GM12878 (cell line): ENCODE data around the gene EEF1A2. TPM values are rescaled to one million over a fixed set of nuclear protein-coding genes. Genes with fewer than 3 reads are reported as not detected.

Experiments used
- ATAC-seq: fragments of 200-7000 bp; cut with Tn5 transposase; 3 replicates; pipeline ENCODE4 v1.9.1; 2020; ENCODE audit warnings: mild to moderate bottlenecking, moderate library complexity
- BruUV-seq: library from RNA; stranded (reverse); fragments of 400-500 nt; replicated peaks from 2 replicates; lab custom pipeline; 2021; lab: Mats Ljungman, UMichigan
- CTCF ChIA-PET: fragments of 300-600 bp; sonication (Branson Sonifier 250); formaldehyde crosslinking; extraction: SDS; loops from one replicate; lab custom pipeline; 2021; ENCODE audit warnings: inconsistent platforms; lab: Yijun Ruan, JAX
- POLR2A ChIA-PET: fragments of 350-600 bp; formaldehyde crosslinking; extraction: SDS; loops from one replicate; lab custom pipeline; 2021; ENCODE audit warnings: inconsistent platforms; lab: Charles Lee
- RAD21 ChIA-PET: fragments of 300-600 bp; sonication (Branson Sonifier 250); formaldehyde crosslinking; loops from one replicate; lab custom pipeline; 2023; ENCODE audit warnings: antibody characterized with exemption; ENCODE audit not compliant: unreplicated experiment; lab: Charles Lee
- SMC1A ChIA-PET: fragments of 300-600 bp; sonication (Branson Sonifier 250); formaldehyde crosslinking; loops from one replicate; lab custom pipeline; 2023; ENCODE audit not compliant: unreplicated experiment, uncharacterized antibody; lab: Charles Lee
- DNase-seq: peaks from one replicate; pipeline ENCODE4 v3.0.0-alpha.2; 2011; ENCODE audit warnings: low read depth, low spot score
- FAIRE-seq: peaks from 3 replicates; lab custom pipeline; 2011; peaks lifted over from hg19 to GRCh38; lab: Jason Lieb, UNC
- H2AFZ ChIP-seq: 2 replicates; pipeline ENCODE4 v1.6.0; 2011; ENCODE audit warnings: low read depth, low read length, control low read depth; ENCODE audit not compliant: control insufficient read depth
- H3K27ac ChIP-seq: 2 replicates; pipeline ENCODE4 v1.5.1; 2011; ENCODE audit warnings: control low read depth; ENCODE audit not compliant: control insufficient read depth, insufficient read depth
- H3K27me3 ChIP-seq, 2 experiments: replicated peaks in 1 of 2; 2 replicates each; pipeline versions ENCODE4 v1.6.0 to v1.6.1; 2011; ENCODE audit warnings: low read length in 1 of 2; ENCODE audit not compliant: control insufficient read depth in 2 of 2, insufficient read depth in 2 of 2
- H3K36me3 ChIP-seq, 2 experiments: 2 replicates each; pipeline ENCODE4 v1.5.1; 2011; ENCODE audit warnings: low read length in 1 of 2; ENCODE audit not compliant: control insufficient read depth in 2 of 2, insufficient read depth in 2 of 2
- H3K4me1 ChIP-seq: 2 replicates; pipeline ENCODE4 v1.6.1; 2011; ENCODE audit warnings: mild to moderate bottlenecking, low read length, moderate library complexity, mixed read lengths; ENCODE audit not compliant: control insufficient read depth, insufficient read depth
- H3K4me2 ChIP-seq: 2 replicates; pipeline ENCODE4 v1.6.0; 2011; ENCODE audit warnings: control low read depth; ENCODE audit not compliant: control insufficient read depth, insufficient read depth
- H3K4me3 ChIP-seq: fragments of 200-600 bp; sonication (generic); 2 replicates; pipeline ENCODE4 v1.5.1; 2016
- H3K79me2 ChIP-seq: 2 replicates; pipeline ENCODE4 v1.6.0; 2011; ENCODE audit warnings: low read length; ENCODE audit not compliant: control insufficient read depth, insufficient read depth
- H3K9ac ChIP-seq: 2 replicates; pipeline ENCODE4 v1.8.0; 2011; ENCODE audit warnings: low read length, control low read depth, mixed read lengths; ENCODE audit not compliant: control insufficient read depth, insufficient read depth
- H3K9me3 ChIP-seq: replicated peaks from 3 replicates; pipeline ENCODE4 v1.5.1; 2011; ENCODE audit warnings: mild to moderate bottlenecking, low read length; ENCODE audit not compliant: control insufficient read depth, insufficient read depth
- H4K20me1 ChIP-seq: 2 replicates; pipeline ENCODE4 v1.6.0; 2011; ENCODE audit not compliant: control insufficient read depth, insufficient read depth
- ASH2L ChIP-seq: fragments of 300-600, 200-600 bp; sonication (generic); IDR thresholded peaks from 2 replicates; pipeline ENCODE4 v1.6.1; 2017; ENCODE audit warnings: low read depth, mild to moderate bottlenecking, borderline replicate concordance
- CREB1 ChIP-seq: IDR thresholded peaks from 2 replicates; pipeline ENCODE4 v1.6.1; 2012; ENCODE audit warnings: low read depth, mild to moderate bottlenecking, inconsistent platforms
- KDM1A ChIP-seq: fragments of 200-600 bp; sonication (generic); IDR thresholded peaks from 2 replicates; pipeline ENCODE4 v1.6.1; 2016; ENCODE audit warnings: borderline replicate concordance
- LARP7 ChIP-seq: fragments of 450-650 bp; IDR thresholded peaks from 2 replicates; pipeline ENCODE4 v1.6.1; 2017; ENCODE audit warnings: mild to moderate bottlenecking
- POLR2A ChIP-seq: IDR thresholded peaks from 2 replicates; pipeline ENCODE4 v1.6.1; 2011; ENCODE audit warnings: low read depth, mild to moderate bottlenecking, low read length
- POU2F2 ChIP-seq: IDR thresholded peaks from 3 replicates; pipeline ENCODE4 v1.6.1; 2011; ENCODE audit warnings: low read depth, mild to moderate bottlenecking, low read length, borderline replicate concordance
- TCF3 ChIP-seq: IDR thresholded peaks from 2 replicates; pipeline ENCODE4 v1.6.1; 2012; ENCODE audit warnings: low read depth, mild to moderate bottlenecking, low read length, borderline replicate concordance; ENCODE audit not compliant: insufficient read depth
- USF1 ChIP-seq: IDR thresholded peaks from 2 replicates; pipeline ENCODE4 v1.6.1; 2011; ENCODE audit warnings: borderline replicate concordance, low read depth, mild to moderate bottlenecking, moderate library complexity, mixed read lengths, low read length; ENCODE audit not compliant: insufficient read depth; ENCODE audit errors: extremely low read length
- WGBS: methylation state at CpG from one replicate; pipeline ENCODE4 v1.1.6; 2016; ENCODE audit warnings: low lambda C conversion rate; ENCODE audit not compliant: insufficient replicate concordance, insufficient coverage; ENCODE audit errors: missing lambda C conversion rate; 5-methylcytosine and 5-hydroxymethylcytosine counted together
- in situ Hi-C: fragments of 300-500 bp; cut with MboI; formaldehyde crosslinking; loops from 9 replicates; pipeline ENCODE4 v1.14.3; 2018; ENCODE audit warnings: mixed read lengths
- intact Hi-C: fragments of 100-400 bp; cut with micrococcal nuclease; formaldehyde crosslinking; loops from one replicate; pipeline ENCODE4 v1.14.2; 2022; ENCODE audit not compliant: unreplicated experiment
- polyA plus RNA-seq, 11 experiments: library from polyadenylated mRNA; depleted of rRNA in 4 of 11; unstranded in 6 of 11; stranded (reverse) in 5 of 11; fragments of >200 nt; fragmentation: Nextera tagmentation in 4 of 11; fragmentation: Illumina TruSeq in 1 of 11; extraction: Ambion mirVana in 4 of 11; extraction: Trizol in 1 of 11; gene quantifications; 1 replicate in 1 of 11; 2 replicates in 10 of 11; pipeline versions ENCODE4 v1.2.1 to v1.2.3, GENCODE V29; 2011 to 2016; ENCODE audit warnings: inconsistent platforms in 2 of 11, missing spikeins in 2 of 11, low read depth in 1 of 11
- total RNA-seq, 4 experiments: library from RNA; depleted of rRNA in 3 of 4; stranded (reverse); fragments of >200 nt in 3 of 4; fragmentation: Illumina TruSeq in 1 of 4; extraction: Trizol in 1 of 4; gene quantifications; 2 replicates each; pipeline versions ENCODE4 v1.2.1 to v1.2.3, GENCODE V29; 2013 to 2021

The EEF1A2 gene
- total and polyA plus RNA-seq, 10 of the 15 experiments (the other 5 are each of a cell fraction or from before 2014, with no cell fraction given): 0.56 TPM; not detected in 9

- intact Hi-C loops: no loop called here
- in situ Hi-C loops: no loop called here
- H3K9me3 ChIP-seq: no peaks in the 10 kb centered on the region
- ChIA-PET RAD21 (no interaction called here), POLR2A (no interaction called here), SMC1A (no interaction called here), CTCF (no interaction called here)
- H3K4me3 ChIP-seq: no peak overlapping the region
- H3K27me3 ChIP-seq: peaks cover 3 to 9% of the 10 kb centered on the region in 2 experiments; a peak in 3 of 4 replicates
- no peak overlapping the region for H3K27ac ChIP-seq
- H3K79me2 ChIP-seq: no peaks in the 10 kb centered on the region
- no peak overlapping the region for H3K4me2 ChIP-seq
- ATAC-seq: no peak
- no peaks in the 10 kb centered on the region for H4K20me1 ChIP-seq
- no peak for TF ChIP-seq ASH2L
- no peak for TF ChIP-seq LARP7
- TF ChIP-seq USF1: no peak
- no peak for TF ChIP-seq CREB1
- TF ChIP-seq POU2F2: no peak
- TF ChIP-seq POLR2A: no peak
- no peak for TF ChIP-seq KDM1A
- TF ChIP-seq TCF3: no peak
- FAIRE-seq: no peak
- H2AFZ ChIP-seq: no peak overlapping the region
- no TSS peak for BruUV-seq
- no peaks in the 10 kb centered on the region for H3K36me3 ChIP-seq
- no peak overlapping the region for H3K9ac ChIP-seq
- no peaks in the 10 kb centered on the region for H3K4me1 ChIP-seq
- DNase-seq: no peak
- WGBS: 46% methylated on average over 17 of the region's 17 CpGs
Observed at GRCh38 chr20:63466861-63467260, 32.0 kb downstream of the EEF1A2 start.
